DOHH2 (cell line): ENCODE measurements around the gene OLFM1.

Experiments used
- CTCF ChIP-seq: fragments of 200-600 bp; sonication (generic); IDR thresholded peaks from one replicate; pipeline ENCODE4 v1.5.1; 2014; ENCODE audit warnings: antibody characterized with exemption, mild to moderate bottlenecking, low read depth, low read length; ENCODE audit not compliant: poor library complexity, severe bottlenecking
- EZH2phosphoT487 ChIP-seq: fragments of 200-600 bp; sonication (generic); IDR thresholded peaks from 2 replicates; pipeline ENCODE4 v1.6.1; 2017; ENCODE audit warnings: borderline replicate concordance, mild to moderate bottlenecking, antibody characterized with exemption, low read length, moderate library complexity, mixed read lengths

- no peak for TF ChIP-seq CTCF
- TF ChIP-seq EZH2phosphoT487 = no peak
Observed at GRCh38 chr9:135100241-135100681, 12.8 kb downstream of the OLFM1 start.
